IMR-90 (cell line): Measurements from ENCODE around the gene PARD3. TPM values are rescaled to one million over a fixed set of nuclear protein-coding genes. Genes with fewer than 3 reads are reported as not detected.

Source experiments
- ATAC-seq: fragments of 200-7000 bp; cut with Tn5 transposase; 2 replicates; pipeline ENCODE4 v1.9.1; 2020; ENCODE audit warnings: low read depth, mild to moderate bottlenecking, moderate library complexity
- BruUV-seq: library from RNA; stranded (reverse); fragments of 400-500 nt; replicated peaks from 2 replicates; lab custom pipeline; 2021; lab: Mats Ljungman, UMichigan
- CTCF ChIA-PET: fragments of 300-600 bp; formaldehyde crosslinking; extraction: SDS; loops from one replicate; lab custom pipeline; 2021; ENCODE audit warnings: antibody characterized with exemption; lab: Yijun Ruan, JAX
- POLR2A ChIA-PET: fragments of 300-600 bp; sonication (Branson Sonifier 250); formaldehyde crosslinking; loops from one replicate; lab custom pipeline; 2022; ENCODE audit warnings: antibody characterized with exemption; ENCODE audit not compliant: unreplicated experiment; lab: Charles Lee
- DNase-seq: peaks from one replicate; pipeline ENCODE4 v3.0.0; 2013
- H2AFZ ChIP-seq: replicated peaks from 2 replicates; pipeline ENCODE3; 2013; ENCODE audit warnings: low read length, mild to moderate bottlenecking; ENCODE audit not compliant: poor library complexity
- H2AK5ac ChIP-seq: 2 replicates; pipeline ENCODE4 v1.6.1; 2013; ENCODE audit warnings: low read depth, low read length, inconsistent platforms
- H2AK9ac ChIP-seq: replicated peaks from 2 replicates; pipeline ENCODE3; 2013; ENCODE audit warnings: mild to moderate bottlenecking, low read depth, low read length, moderate library complexity; ENCODE audit not compliant: poor library complexity
- H2BK120ac ChIP-seq: 2 replicates; pipeline ENCODE4 v1.6.1; 2013; ENCODE audit warnings: low read depth, low read length, inconsistent platforms
- H2BK15ac ChIP-seq: 3 replicates; pipeline ENCODE4 v1.6.1; 2013; ENCODE audit warnings: low read depth, low read length, inconsistent platforms
- H2BK20ac ChIP-seq: 2 replicates; pipeline ENCODE4 v1.6.1; 2013; ENCODE audit warnings: low read depth, mild to moderate bottlenecking, inconsistent platforms, low read length, moderate library complexity
- H2BK5ac ChIP-seq: 2 replicates; pipeline ENCODE4 v1.6.1; 2013; ENCODE audit warnings: mild to moderate bottlenecking, low read depth, low read length, inconsistent platforms; ENCODE audit not compliant: poor library complexity, severe bottlenecking
- H3K14ac ChIP-seq: replicated peaks from 2 replicates; pipeline ENCODE4 v1.6.1; 2013; ENCODE audit warnings: low read depth, low read length, inconsistent platforms
- H3K18ac ChIP-seq: 2 replicates; pipeline ENCODE4 v1.6.1; 2013; ENCODE audit warnings: low read depth, low read length, control low read depth
- H3K23ac ChIP-seq: 2 replicates; pipeline ENCODE4 v1.6.1; 2013; ENCODE audit warnings: low read depth, low read length, inconsistent platforms
- H3K27ac ChIP-seq: 2 replicates; pipeline ENCODE4 v1.5.1; 2013; ENCODE audit warnings: mild to moderate bottlenecking, control low read depth, low read length; ENCODE audit not compliant: insufficient read depth
- H3K27me3 ChIP-seq: 2 replicates; pipeline ENCODE4 v1.6.1; 2013; ENCODE audit warnings: low read length; ENCODE audit not compliant: control insufficient read depth, insufficient read depth
- H3K36me3 ChIP-seq: 2 replicates; pipeline ENCODE4 v1.6.1; 2013; ENCODE audit warnings: low read length, mixed read lengths; ENCODE audit not compliant: control insufficient read depth, insufficient read depth
- H3K4ac ChIP-seq: 2 replicates; pipeline ENCODE4 v1.6.1; 2013; ENCODE audit warnings: low read depth, low read length, inconsistent platforms
- H3K4me1 ChIP-seq: 2 replicates; pipeline ENCODE4 v1.6.1; 2013; ENCODE audit warnings: low read length, mixed read lengths; ENCODE audit not compliant: control insufficient read depth, insufficient read depth
- H3K4me2 ChIP-seq: 2 replicates; pipeline ENCODE4 v1.6.1; 2013; ENCODE audit warnings: low read depth, mild to moderate bottlenecking, control low read depth, low read length, moderate library complexity
- H3K4me3 ChIP-seq: 2 replicates; pipeline ENCODE4 v1.5.1; 2013; ENCODE audit warnings: low read depth, mild to moderate bottlenecking, control low read depth, low read length, moderate library complexity; ENCODE audit not compliant: insufficient read depth
- H3K56ac ChIP-seq: 2 replicates; pipeline ENCODE4 v1.6.1; 2013; ENCODE audit warnings: low read length, inconsistent platforms; ENCODE audit not compliant: insufficient read depth; ENCODE audit errors: extremely low read depth
- H3K79me1 ChIP-seq, 2 experiments: 2 replicates each; pipeline ENCODE4 v1.6.1; 2013; ENCODE audit warnings: low read length in 2 of 2, inconsistent platforms in 1 of 2, low read depth in 1 of 2
- H3K9ac ChIP-seq: 2 replicates; pipeline ENCODE4 v1.6.1; 2013; ENCODE audit warnings: low read depth, low read length, control low read depth
- H3K9me1 ChIP-seq: 2 replicates; pipeline ENCODE4 v1.6.1; 2013; ENCODE audit warnings: low read length, inconsistent platforms; ENCODE audit not compliant: insufficient read depth
- H3K9me3 ChIP-seq: 2 replicates; pipeline ENCODE4 v1.6.1; 2013; ENCODE audit warnings: low read length; ENCODE audit not compliant: control insufficient read depth, insufficient read depth
- H4K20me1 ChIP-seq: 2 replicates; pipeline ENCODE4 v1.6.1; 2013; ENCODE audit warnings: low read length, inconsistent platforms; ENCODE audit not compliant: insufficient read depth
- H4K5ac ChIP-seq: 2 replicates; pipeline ENCODE4 v1.6.1; 2013; ENCODE audit warnings: mild to moderate bottlenecking, low read depth, low read length, control low read depth
- H4K8ac ChIP-seq, 2 experiments: 2 replicates each; pipeline ENCODE4 v1.6.1; 2013; ENCODE audit warnings: low read depth in 2 of 2, low read length in 2 of 2, control low read depth in 1 of 2, inconsistent platforms in 1 of 2
- H4K91ac ChIP-seq: 2 replicates; pipeline ENCODE4 v1.6.1; 2013; ENCODE audit warnings: low read depth, low read length, inconsistent platforms; ENCODE audit not compliant: insufficient read depth
- CEBPB ChIP-seq: IDR thresholded peaks from 2 replicates; pipeline ENCODE4 v1.6.1; 2012; ENCODE audit warnings: low read depth, low read length, improper control_type of control experiment
- CHD1 ChIP-seq: IDR thresholded peaks from 2 replicates; pipeline ENCODE4 v1.6.1; 2012; ENCODE audit warnings: low read depth, low read length, improper control_type of control experiment
- WGBS, 2 experiments: methylation state at CpG; one replicate each; pipeline versions ENCODE4 v1.1.5 to v1.1.7; 2013; ENCODE audit warnings: missing lambda C conversion rate in 2 of 2; ENCODE audit not compliant: insufficient read length in 1 of 2; ENCODE audit errors: extremely low coverage in 2 of 2; 5-methylcytosine and 5-hydroxymethylcytosine counted together
- dilution Hi-C: fragments of 300-500 bp; cut with HindIII; formaldehyde crosslinking; loops from one replicate; pipeline ENCODE4 v1.14.3; 2018; ENCODE audit warnings: low sequenced_read_pairs; ENCODE audit not compliant: unreplicated experiment
- in situ Hi-C: fragments of 300-500 bp; cut with MboI; formaldehyde crosslinking; loops from 3 replicates; pipeline ENCODE4 v1.14.3; 2019; ENCODE audit warnings: low sequenced_read_pairs, inconsistent platforms, mixed read lengths
- intact Hi-C: fragments of 100-400 bp; cut with micrococcal nuclease; formaldehyde crosslinking; loops from 2 replicates; pipeline ENCODE4 v1.10.0; 2022
- polyA plus RNA-seq, 3 experiments: library from polyadenylated mRNA; depleted of rRNA; stranded (reverse); fragments of >200 nt; gene quantifications; 2 replicates each; pipeline ENCODE4 v1.2.3, GENCODE V29; 2012; ENCODE audit warnings: low replicate concordance in 1 of 3
- total RNA-seq: library from RNA; depleted of rRNA; stranded (reverse); fragments of >200 nt; gene quantifications from 2 replicates; pipeline ENCODE4 v1.2.3, GENCODE V29; 2012

The PARD3 gene
- total and polyA plus RNA-seq, 2 of the 4 experiments (the other 2 are of a cell fraction) = 14.6 to 37.5 TPM

DNA sequence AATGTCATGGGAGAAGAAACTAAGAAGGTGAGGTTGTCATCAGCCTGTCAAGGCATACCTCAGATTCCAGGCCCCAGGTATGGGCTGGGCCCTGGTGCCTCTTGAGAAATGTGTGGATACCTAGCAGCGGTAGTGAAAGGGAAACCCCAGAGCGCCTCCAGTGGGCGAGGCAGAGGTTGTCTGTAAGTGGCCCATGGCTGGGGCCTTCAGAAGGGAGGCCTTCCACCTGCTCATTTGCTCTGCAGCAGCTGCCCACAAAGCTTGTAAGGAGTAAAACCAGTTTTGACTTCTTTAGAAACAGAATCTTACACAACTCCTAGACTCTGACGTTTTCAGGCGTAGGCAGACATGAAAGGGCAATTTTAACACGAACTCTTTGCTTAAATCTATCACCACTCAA is 509.9 kb downstream of the PARD3 start:
- Histone ChIP-seq H3K36me3 (no peaks in the 10 kb centered on the region), H3K23ac (no peak overlapping the region), H4K20me1 (no peaks in the 10 kb centered on the region), H2BK5ac (no peak overlapping the region), H2BK20ac (no peak overlapping the region), H2AFZ (no peak overlapping the region), H3K4me2 (no peak overlapping the region), H3K9me1 (no peaks in the 10 kb centered on the region), H3K9me3 (no peaks in the 10 kb centered on the region), H3K56ac (no peak overlapping the region), H4K91ac (no peak overlapping the region), H2BK15ac (no peak overlapping the region), H2AK5ac (no peak overlapping the region), H3K27ac (no peak overlapping the region), H3K4ac (no peak overlapping the region), H3K14ac (no peak overlapping the region), H4K5ac (no peak overlapping the region), H3K79me1 (no peaks in the 10 kb centered on the region), H3K27me3 (no peaks in the 10 kb centered on the region), H3K9ac (no peak overlapping the region), H2BK120ac (no peak overlapping the region), H2AK9ac (no peak overlapping the region), H3K4me1 (no peaks in the 10 kb centered on the region), H4K8ac (no peak overlapping the region), H3K4me3 (no peak overlapping the region), H3K18ac (no peak overlapping the region)
- ATAC-seq = no peak
- WGBS, 2 experiments = no CpG with 5 or more reads among the region's 6 CpGs
- no TSS peak for BruUV-seq
- dilution Hi-C loops = no loop called here
- intact Hi-C loops = no loop called here
- POLR2A ChIA-PET = no interaction called here
- in situ Hi-C loops = no loop called here
- DNase-seq = no peak
- CTCF ChIA-PET = no interaction called here
- TF ChIP-seq CHD1 (no peak), CEBPB (no peak)
